ENCODE data around the gene DEFB108B.
A peak's percentile ranks its signal among the peaks of the same experiment; 100 is the strongest.
"Not testable (repeated sequence)": the region's sequence is repeated elsewhere in the genome, so short reads cannot be mapped to it uniquely, and the experiment has no call there.

Gene DEFB108B

DNA sequence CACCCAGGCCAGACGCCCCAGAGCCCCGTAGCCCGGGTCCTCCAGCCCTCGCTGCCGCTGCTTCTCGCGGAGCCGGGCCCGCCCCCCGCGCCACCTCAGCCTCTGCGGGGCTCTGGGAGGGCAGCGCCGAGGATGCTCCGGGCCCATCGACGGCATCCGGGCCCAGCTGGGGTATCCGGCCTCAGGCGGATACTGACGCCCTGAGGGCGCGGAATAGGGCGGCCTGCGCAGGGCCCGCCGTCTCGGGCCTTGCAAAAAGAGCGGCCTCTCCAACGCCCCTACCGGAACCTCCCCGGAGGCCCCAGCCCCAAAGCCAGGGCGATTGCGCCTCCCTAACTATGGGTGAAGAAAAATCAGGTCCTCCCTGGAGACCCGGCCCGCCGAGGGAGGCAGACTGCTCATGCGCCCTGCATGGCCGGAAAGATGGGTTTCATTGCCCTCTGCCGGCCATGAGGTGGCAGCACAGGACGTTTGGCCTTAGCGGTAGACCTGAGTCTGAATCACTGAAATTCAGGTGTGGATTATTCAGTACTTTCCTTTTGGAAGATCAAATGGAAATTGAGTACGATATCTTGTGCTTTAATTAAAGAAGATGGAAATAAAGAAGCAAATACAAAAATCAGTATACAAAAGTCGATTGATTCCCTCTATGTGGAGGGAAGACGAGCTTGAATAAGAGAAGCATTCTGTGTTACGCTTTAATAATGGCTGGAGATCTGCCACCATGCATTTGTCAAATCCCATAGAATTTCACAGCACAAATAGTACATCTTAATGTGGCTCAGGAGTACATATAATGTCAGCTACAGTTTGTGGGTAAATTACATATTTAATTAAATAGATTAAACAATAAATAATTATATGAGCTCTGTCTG is 19.3 kb upstream of the DEFB108B start:
- DNase-seq (ENCODE audit: low read depth in 2 of 2) = peak; percentile 70 to 76

GRCh38 chr11:71821539-71821938 is 11.5 kb upstream of the DEFB108B start:
- DNase-seq (ENCODE audit: low read depth in 2 of 2) = not testable (repeated sequence)

- DNase-seq (ENCODE audit: low read depth in 2 of 2) = not testable (repeated sequence)
Measured at GRCh38 chr11:71829247-71829646, 3.8 kb upstream of the DEFB108B start.

DNA sequence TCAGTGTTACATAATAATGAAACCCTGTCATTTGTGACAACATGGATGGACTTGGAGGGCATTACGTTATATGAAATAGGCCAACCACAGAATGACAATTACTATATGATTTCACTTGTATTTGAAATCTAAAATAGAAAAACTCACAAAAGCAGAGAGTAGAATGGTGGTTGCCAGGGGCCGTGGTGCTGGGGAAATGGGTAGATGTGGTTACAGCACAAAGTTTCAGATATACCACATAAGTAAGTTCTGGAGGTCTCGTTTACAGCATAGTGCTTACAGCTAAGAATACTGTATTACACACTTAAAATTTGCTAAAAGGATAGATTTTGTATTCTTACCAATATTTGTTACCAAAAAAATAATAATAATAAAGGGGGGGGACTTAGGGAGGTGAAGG is 3.3 kb upstream of the DEFB108B start:
- DNase-seq (ENCODE audit: low read depth in 2 of 2) = not testable (repeated sequence)

- not testable (repeated sequence) for DNase-seq (ENCODE audit: low read depth in 2 of 2)
Measured at GRCh38 chr11:71842720-71843119, 9.7 kb downstream of the DEFB108B start.

GRCh38 chr11:71843355-71843754 is 10.4 kb downstream of the DEFB108B start:
- not testable (repeated sequence) for DNase-seq (ENCODE audit: low read depth in 2 of 2)

DNA sequence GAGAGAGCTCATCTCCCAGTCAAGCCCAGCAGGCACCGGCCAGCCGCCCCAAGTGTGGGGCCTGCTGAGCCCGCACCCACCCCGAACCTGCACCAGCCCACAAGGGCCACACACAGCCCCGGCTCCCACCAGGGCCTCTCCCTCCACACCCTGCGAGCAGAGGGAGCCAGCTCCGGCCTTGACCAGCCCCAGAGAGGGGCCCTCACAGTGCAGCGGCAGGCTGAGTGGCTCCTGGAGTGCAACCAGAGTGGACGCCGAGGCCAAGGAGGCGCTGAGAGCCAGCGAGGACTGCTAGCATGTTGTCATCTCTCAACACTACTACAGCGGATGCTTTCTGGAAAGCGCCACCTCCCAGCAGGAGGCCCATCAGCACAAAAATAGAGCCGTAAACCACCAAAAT is 10.9 kb downstream of the DEFB108B start:
- DNase-seq (ENCODE audit: low read depth in 2 of 2) = no peak

DNA sequence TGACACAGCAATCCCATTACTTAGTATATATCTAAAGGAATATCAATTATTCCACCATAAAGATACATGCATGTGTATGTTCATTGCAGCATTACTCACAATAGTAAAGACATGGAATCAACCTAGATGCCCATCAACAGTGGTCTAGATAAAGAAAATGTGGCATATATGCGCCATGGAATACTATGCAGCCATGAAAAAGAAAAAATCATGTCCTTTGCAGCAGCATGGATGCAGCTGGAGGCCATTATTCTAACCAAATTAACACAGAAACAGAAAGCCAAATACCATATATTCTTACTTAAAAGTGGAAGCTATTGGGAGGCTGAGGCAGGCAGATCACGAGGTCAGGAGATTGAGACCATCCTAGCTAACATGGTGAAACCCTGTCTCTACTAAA is 20.9 kb downstream of the DEFB108B start:
- DNase-seq (ENCODE audit: low read depth in 2 of 2) = not testable (repeated sequence)

- not testable (repeated sequence) for DNase-seq (ENCODE audit: low read depth in 2 of 2)
Measured at GRCh38 chr11:71855880-71856279, 22.9 kb downstream of the DEFB108B start.

DNA sequence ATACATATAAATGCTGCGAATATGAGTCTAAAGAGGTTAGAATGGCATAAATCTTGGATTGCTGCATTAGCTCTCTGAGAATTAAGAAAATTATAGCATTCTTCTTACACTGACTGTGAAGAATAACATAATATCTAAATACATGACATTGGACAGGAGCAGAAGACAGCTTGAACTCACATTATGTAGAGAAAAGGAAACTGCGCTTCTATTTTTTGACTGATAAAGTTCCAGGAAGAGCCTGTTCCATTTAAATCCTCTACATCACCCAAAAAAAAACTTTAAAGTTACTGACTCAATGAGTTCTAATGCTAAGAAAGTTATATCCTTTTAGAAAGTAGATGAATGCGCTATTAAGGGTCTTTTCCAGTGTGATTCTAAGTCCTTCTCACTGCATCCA is 27.8 kb downstream of the DEFB108B start:
- DNase-seq (ENCODE audit: low read depth in 2 of 2) = not testable (repeated sequence)

GRCh38 chr11:71863978-71864627 is 31.1 kb downstream of the DEFB108B start:
- not testable (repeated sequence) for DNase-seq (ENCODE audit: low read depth in 2 of 2)

DNA sequence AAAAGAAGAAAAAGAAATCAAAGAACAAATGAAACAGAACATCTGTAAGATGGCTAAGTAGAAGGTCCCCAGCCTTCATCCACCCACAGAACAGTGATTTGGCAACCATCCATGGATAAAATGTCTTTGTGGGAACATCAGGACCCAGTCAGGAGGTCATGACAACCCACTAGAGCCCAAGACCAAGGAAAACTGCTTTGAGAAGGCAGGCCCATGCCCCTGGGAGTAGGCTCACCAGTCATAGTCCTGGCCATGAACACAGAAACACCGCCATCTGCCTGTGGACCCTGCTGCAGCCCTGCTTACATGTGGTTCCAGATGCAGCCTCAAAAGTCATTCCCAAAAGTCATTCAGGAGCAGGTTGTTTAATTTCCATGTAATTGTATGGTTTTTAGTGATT is 34.2 kb downstream of the DEFB108B start:
- not testable (repeated sequence) for DNase-seq (ENCODE audit: low read depth in 2 of 2)

DNA sequence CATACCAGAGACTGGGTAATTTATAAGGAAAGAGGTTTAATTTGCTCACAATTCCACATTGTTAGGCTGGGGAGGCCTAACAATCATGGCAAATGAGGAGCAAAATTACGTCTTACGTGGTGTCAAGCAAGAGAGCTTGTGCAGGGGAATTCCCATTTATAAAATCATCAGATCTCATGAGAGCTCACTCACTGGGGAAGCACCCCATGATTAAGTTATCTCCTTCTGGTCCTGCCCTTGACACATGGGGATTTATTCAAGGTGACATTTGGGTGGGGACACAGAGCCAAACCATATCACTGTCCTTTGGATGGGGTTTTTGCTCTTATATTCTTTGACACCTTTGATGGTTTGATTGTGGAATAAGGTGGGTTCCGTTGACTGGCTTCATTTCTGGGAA is 36.9 kb downstream of the DEFB108B start:
- DNase-seq (ENCODE audit: low read depth in 2 of 2) = not testable (repeated sequence)

GRCh38 chr11:71870661-71871060 is 37.7 kb downstream of the DEFB108B start:
- DNase-seq (ENCODE audit: low read depth in 2 of 2) = not testable (repeated sequence)

- DNase-seq (ENCODE audit: low read depth in 2 of 2) = not testable (repeated sequence)
Measured at GRCh38 chr11:71876262-71876661, 43.3 kb downstream of the DEFB108B start.

DNA sequence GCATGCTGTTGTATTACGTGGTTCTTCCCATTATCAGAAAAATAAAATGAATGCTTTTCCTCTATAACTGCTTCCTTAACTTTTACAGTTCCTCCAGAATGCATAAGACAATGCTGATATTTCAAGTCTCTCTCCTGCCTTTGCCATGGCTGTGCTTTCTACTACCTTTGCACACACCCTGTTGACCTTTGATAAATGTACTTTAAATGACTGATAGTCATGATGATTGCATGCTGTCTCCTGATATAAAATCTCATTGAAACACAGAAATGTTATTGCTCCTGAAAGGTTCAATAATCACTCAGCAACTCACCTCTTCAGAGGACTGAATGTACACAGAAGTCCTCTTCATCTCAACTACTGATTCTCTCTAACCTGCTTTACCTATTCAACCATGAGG is 45.1 kb downstream of the DEFB108B start, which contains the start of gene DEFB131B:
Gene DEFB131B, plus strand, starts transcription at position 395 of the 400 bp plus-strand sequence. Its CDS starts 0 bp downstream, at position 395.
- DNase-seq (ENCODE audit: low read depth in 2 of 2) = not testable (repeated sequence)

DNA sequence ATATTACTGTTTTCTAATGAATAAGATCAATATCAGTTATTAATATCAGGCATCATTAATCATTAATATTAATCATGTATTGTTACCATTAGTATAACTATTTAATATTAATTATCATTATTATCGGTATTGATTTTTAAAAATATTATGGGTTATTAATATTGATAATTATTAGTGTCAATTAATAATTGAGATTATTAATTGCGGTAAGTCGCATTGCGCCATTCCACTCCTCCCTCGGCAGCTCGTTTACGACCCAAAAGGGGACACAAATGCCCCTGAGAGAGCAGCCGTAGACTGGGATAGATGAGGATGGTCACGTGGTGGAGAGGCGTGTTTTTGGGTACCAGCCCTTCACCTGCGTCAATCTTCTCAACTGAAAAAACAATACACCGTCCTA is 52.8 kb downstream of the DEFB108B start:
- DNase-seq (ENCODE audit: low read depth in 2 of 2) = not testable (repeated sequence)

Data from stimulated activated CD4-positive, alpha-beta T cell treated with anti-CD3 and anti-CD28 coated beads, Interleukin-12 subunit alpha, Interleukin-12 subunit beta, amount 100 ng/mL, for 24 hours (primary cell).